Left kidney (tissue), 2 donors: Measurements from ENCODE around the gene TULP4. TPM values are rescaled to one million over a fixed set of nuclear protein-coding genes. Genes with fewer than 3 reads are reported as not detected.

Source experiments
- DNase-seq: peaks from one replicate; pipeline ENCODE4 v3.0.0-alpha.2; 2013
- polyA plus RNA-seq: library from polyadenylated mRNA; unstranded; fragments of 120-200 nt; gene quantifications from one replicate; pipeline ENCODE4 v1.2.1, GENCODE V29; 2013; ENCODE audit not compliant: insufficient read length

TULP4 gene
- polyA plus RNA-seq, 1 donor = 26.3 TPM

DNA sequence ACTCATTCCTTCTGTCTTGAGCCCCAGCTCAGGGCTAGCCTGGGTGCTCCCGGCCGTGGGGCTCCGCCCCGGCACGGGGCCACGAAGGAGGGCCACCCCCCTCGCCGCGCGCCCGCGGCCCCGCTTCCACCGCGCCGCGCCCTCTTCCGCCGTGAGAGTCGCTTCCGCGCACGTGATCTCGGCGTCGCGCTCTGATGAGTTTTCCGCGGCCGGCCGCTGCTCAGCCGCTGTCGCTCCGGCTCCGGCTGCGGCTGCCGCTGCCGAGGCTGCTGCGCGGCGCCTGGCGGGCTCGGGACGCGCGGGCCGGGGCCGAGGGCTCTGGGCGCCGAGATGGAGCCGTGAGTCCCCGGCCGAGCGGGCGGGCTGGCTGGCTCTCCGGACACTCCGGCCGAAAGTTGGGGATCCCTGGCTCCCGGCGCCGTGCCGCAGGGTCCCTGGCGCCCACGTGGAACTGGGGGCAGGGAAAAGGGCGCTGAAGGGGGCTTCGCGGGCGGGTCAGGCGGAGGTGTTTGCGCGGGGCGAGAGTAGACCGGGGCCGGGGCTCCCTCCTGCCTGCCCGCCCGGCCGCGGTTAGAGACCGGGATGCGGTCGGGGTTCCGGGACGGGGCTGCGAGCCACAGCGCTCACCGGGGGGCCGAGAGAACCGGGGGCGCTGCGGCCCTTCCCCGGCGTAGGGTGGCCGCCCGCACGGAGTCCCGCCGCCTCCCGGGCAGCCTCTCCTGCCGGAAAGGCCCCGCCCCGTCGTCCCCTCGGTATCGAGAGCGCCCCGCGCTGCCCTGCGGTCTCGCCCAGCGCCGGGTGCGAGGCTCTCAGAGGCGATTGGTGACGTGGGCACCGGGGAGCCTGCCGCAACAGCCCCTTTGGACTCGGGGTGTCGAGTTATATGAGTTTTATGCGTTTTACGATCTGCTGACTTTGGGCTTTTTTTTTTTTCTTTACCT, 247.9 kb downstream of the TULP4 start, which contains the start of gene TMEM181:
Gene TMEM181 (plus strand): TSS at position 197 of the 941 bp plus-strand sequence. CDS start 134 bp downstream, at position 331.
- peak; percentile 75 for DNase-seq

DNA sequence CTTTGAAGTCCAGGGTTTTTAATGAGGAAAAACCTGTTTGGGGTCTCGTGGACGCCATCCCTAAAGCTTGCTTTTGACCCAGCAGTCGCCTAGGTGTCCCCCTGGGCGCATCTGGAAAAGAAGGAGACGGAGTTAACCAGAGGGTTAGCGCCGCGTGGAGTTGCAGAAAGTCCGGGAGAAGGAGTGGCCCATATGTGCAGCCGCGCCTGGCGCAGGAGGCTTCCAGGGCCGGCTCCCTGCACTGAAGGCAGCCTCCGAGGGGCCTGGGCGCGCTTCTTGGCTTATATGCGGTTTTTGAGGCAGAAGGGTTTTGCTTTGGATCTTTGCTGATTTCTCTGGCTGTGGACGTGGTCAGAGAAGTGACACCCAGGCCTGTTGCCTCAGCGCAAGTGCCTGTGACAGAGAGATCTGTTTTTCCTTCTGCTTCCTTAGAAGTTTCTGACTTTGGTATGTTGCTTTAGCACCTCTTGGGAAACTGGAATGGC, 248.6 kb downstream of the TULP4 start:
- peak; percentile 15 for DNase-seq

Other genes starting within 250 kb of the TULP4 start
- 15.1 TPM for gene SERAC1, start 144.2 kb upstream of the TULP4 start, polyA plus RNA-seq
- 48.0 TPM for gene GTF2H5, start 144.1 kb upstream of the TULP4 start, polyA plus RNA-seq
- gene TMEM181, start 247.6 kb downstream of the TULP4 start, polyA plus RNA-seq = 25.5 TPM